Loucy (cell line): ENCODE measurements around the gene PSMB8.

Experiments used
- H2AFZ ChIP-seq: fragments of 200-600 bp; sonication (generic); 2 replicates; pipeline ENCODE4 v1.6.0; 2016; ENCODE audit warnings: antibody characterized with exemption, mild to moderate bottlenecking, low read length, moderate library complexity
- H3F3A ChIP-seq: fragments of 200-600 bp; 2 replicates; pipeline ENCODE4 v1.6.0; 2016; ENCODE audit warnings: antibody characterized with exemption, low read depth, mild to moderate bottlenecking
- H3K27me3 ChIP-seq: fragments of 200-600 bp; sonication (generic); 2 replicates; pipeline ENCODE4 v1.6.1; 2014; ENCODE audit warnings: low read length, mild to moderate bottlenecking; ENCODE audit not compliant: insufficient read depth, poor library complexity, severe bottlenecking
- H3K36me3 ChIP-seq: fragments of 200-600 bp; sonication (generic); 2 replicates; pipeline ENCODE4 v1.6.1; 2016; ENCODE audit warnings: low read length; ENCODE audit not compliant: insufficient read depth
- H3K4me1 ChIP-seq: fragments of 200-600 bp; sonication (generic); 2 replicates; pipeline ENCODE4 v1.5.1; 2014; ENCODE audit warnings: low read length, mild to moderate bottlenecking; ENCODE audit not compliant: insufficient read depth, poor library complexity, severe bottlenecking
- H3K4me2 ChIP-seq: fragments of 200-600 bp; sonication (generic); 2 replicates; pipeline ENCODE4 v1.6.0; 2014; ENCODE audit warnings: antibody characterized with exemption, low read length, low read depth, mild to moderate bottlenecking; ENCODE audit not compliant: poor library complexity, severe bottlenecking
- H3K4me3 ChIP-seq: fragments of 200-600 bp; sonication (generic); 2 replicates; pipeline ENCODE4 v1.5.1; 2014; ENCODE audit warnings: low read length, mild to moderate bottlenecking, mixed read lengths; ENCODE audit not compliant: poor library complexity, severe bottlenecking
- H3K79me2 ChIP-seq: fragments of 200-600 bp; sonication (generic); 2 replicates; pipeline ENCODE4 v1.6.1; 2014; ENCODE audit warnings: low read length; ENCODE audit not compliant: insufficient read depth
- H3K9ac ChIP-seq: fragments of 200-600 bp; sonication (generic); 2 replicates; pipeline ENCODE4 v1.6.0; 2014; ENCODE audit warnings: mild to moderate bottlenecking, low read depth, low read length, moderate library complexity; ENCODE audit not compliant: poor library complexity, severe bottlenecking
- H3K9me2 ChIP-seq: fragments of 200-600 bp; sonication (generic); replicated peaks from 2 replicates; pipeline ENCODE4 v1.6.1; 2016; ENCODE audit warnings: low read depth, low read length, mixed read lengths
- H3K9me3 ChIP-seq: fragments of 200-600 bp; sonication (generic); 2 replicates; pipeline ENCODE4 v1.6.1; 2014; ENCODE audit warnings: mild to moderate bottlenecking, antibody characterized with exemption, low read length, low read depth; ENCODE audit not compliant: insufficient read depth
- H4K20me1 ChIP-seq: fragments of 200-600 bp; sonication (generic); 2 replicates; pipeline ENCODE4 v1.6.0; 2014; ENCODE audit warnings: antibody characterized with exemption, low read length, mild to moderate bottlenecking; ENCODE audit not compliant: insufficient read depth, poor library complexity, severe bottlenecking
- EZH2phosphoT487 ChIP-seq: fragments of 200-600 bp; IDR thresholded peaks from 2 replicates; pipeline ENCODE4 v1.6.1; 2018; ENCODE audit warnings: antibody characterized with exemption, mild to moderate bottlenecking, moderate library complexity, borderline replicate concordance
- TF ChIP-seq, protein P1 (sequence below): fragments of 200-600 bp; sonication (generic); conservative IDR thresholded peaks from 2 replicates; pipeline ENCODE4 v1.5.1; 2014; ENCODE audit warnings: mild to moderate bottlenecking, antibody characterized with exemption, low read length

Gene PSMB8

DNA sequence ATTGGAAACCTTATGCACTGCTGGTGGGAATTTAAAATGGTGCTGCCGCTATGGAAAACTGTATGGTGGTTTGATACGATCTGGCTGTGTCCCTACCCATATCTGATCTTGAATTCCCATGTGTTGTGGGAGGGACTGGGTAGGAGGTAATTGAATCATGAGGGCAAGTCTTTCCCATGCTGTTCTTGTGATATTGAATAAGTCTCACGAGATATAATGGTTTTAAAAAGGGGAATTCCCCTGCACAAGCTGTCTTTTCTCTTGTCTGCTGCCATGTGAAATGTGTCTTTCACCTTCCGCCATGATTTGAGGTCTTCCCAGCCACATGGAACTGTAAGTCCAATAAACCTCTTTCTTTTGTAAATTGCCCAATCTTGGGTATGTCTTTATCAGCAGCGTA lies 10.2 kb downstream of the PSMB8 start:
- H3K4me2 ChIP-seq, result peak overlapping the region; percentile 92
- no peaks in the 10 kb centered on the region for H3K9me3 ChIP-seq
- no peak for TF ChIP-seq EZH2phosphoT487
- TF ChIP-seq, protein P1, sequence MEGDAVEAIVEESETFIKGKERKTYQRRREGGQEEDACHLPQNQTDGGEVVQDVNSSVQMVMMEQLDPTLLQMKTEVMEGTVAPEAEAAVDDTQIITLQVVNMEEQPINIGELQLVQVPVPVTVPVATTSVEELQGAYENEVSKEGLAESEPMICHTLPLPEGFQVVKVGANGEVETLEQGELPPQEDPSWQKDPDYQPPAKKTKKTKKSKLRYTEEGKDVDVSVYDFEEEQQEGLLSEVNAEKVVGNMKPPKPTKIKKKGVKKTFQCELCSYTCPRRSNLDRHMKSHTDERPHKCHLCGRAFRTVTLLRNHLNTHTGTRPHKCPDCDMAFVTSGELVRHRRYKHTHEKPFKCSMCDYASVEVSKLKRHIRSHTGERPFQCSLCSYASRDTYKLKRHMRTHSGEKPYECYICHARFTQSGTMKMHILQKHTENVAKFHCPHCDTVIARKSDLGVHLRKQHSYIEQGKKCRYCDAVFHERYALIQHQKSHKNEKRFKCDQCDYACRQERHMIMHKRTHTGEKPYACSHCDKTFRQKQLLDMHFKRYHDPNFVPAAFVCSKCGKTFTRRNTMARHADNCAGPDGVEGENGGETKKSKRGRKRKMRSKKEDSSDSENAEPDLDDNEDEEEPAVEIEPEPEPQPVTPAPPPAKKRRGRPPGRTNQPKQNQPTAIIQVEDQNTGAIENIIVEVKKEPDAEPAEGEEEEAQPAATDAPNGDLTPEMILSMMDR, result no peak
- no peaks in the 10 kb centered on the region for H3K9me2 ChIP-seq
- H3K27me3 ChIP-seq, result no peaks in the 10 kb centered on the region
- no peaks in the 10 kb centered on the region for H4K20me1 ChIP-seq
- H2AFZ ChIP-seq, result no peak overlapping the region
- peaks cover 45% of the 10 kb centered on the region for H3K79me2 ChIP-seq
- H3F3A ChIP-seq, result no peaks in the 10 kb centered on the region
- peaks cover 50% of the 10 kb centered on the region for H3K4me1 ChIP-seq
- no peak overlapping the region for H3K9ac ChIP-seq
- H3K36me3 ChIP-seq, result peaks cover 26% of the 10 kb centered on the region; the same call in 1 of the 2 replicates
- H3K4me3 ChIP-seq, result no peak overlapping the region

DNA sequence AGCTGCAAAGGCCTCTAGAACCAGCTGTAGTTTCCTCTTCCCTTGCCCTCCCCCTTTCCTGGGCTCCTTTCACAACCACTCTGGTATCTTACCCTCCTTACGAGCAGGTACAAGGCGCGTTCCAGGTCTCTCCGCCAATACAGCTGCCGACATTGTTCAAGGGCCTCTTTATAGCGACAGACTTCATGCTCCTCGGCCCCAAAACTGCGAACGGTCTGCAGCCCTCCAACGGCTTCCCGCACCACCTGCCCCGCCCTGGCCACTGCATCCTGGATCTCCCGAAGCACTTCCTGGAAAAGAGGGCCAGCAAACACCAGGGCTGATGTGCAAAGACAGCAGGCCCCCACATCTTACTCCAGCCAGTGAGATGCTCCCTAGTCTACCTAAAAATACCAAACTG lies 11.3 kb downstream of the PSMB8 start:
- no peak overlapping the region for H2AFZ ChIP-seq
- no peaks in the 10 kb centered on the region for H3K27me3 ChIP-seq
- no peaks in the 10 kb centered on the region for H3K9me3 ChIP-seq
- H3K9me2 ChIP-seq, result no peaks in the 10 kb centered on the region
- 0 out of 2 replicates have a peak, but pooled peaks cover 4% of the 10 kb centered on the region for H3F3A ChIP-seq
- no peak overlapping the region for H3K9ac ChIP-seq
- H3K4me1 ChIP-seq, result peaks cover 46% of the 10 kb centered on the region
- TF ChIP-seq, protein P1, result no peak
- no peak for TF ChIP-seq EZH2phosphoT487
- peak overlapping the region; percentile 3 for H3K4me2 ChIP-seq
- no peak overlapping the region for H3K4me3 ChIP-seq
- H4K20me1 ChIP-seq, result no peaks in the 10 kb centered on the region
- peaks cover 40% of the 10 kb centered on the region for H3K79me2 ChIP-seq
- H3K36me3 ChIP-seq, result peaks cover 26% of the 10 kb centered on the region; the same call in 1 of the 2 replicates

GRCh38 chr6:32830936-32831335 lies 12.9 kb downstream of the PSMB8 start:
- 0 out of 2 replicates have a peak, but pooled peaks cover 4% of the 10 kb centered on the region for H3F3A ChIP-seq
- peaks cover 30% of the 10 kb centered on the region for H3K4me1 ChIP-seq
- H3K4me3 ChIP-seq, result no peak overlapping the region
- no peaks in the 10 kb centered on the region for H3K9me2 ChIP-seq
- H3K4me2 ChIP-seq, result no peak overlapping the region
- H4K20me1 ChIP-seq, result no peaks in the 10 kb centered on the region
- H3K27me3 ChIP-seq, result no peaks in the 10 kb centered on the region
- TF ChIP-seq, protein P1, result no peak
- no peak for TF ChIP-seq EZH2phosphoT487
- no peak overlapping the region for H3K9ac ChIP-seq
- no peak overlapping the region for H2AFZ ChIP-seq
- no peaks in the 10 kb centered on the region for H3K9me3 ChIP-seq
- H3K79me2 ChIP-seq, result peaks cover 24% of the 10 kb centered on the region; the same call in 1 of the 2 replicates
- peaks cover 26% of the 10 kb centered on the region; the same call in 1 of the 2 replicates for H3K36me3 ChIP-seq
